NCI-H2227 treated with DMSO at 0.1 percent for 48 hours (cell line): Measurements from ENCODE around the gene CDC25C.

Experiments
- DNase-seq: peaks from one replicate; lab custom pipeline; 2025; lab: John Stamatoyannopoulos, UW

CDC25C gene

GRCh38 chr5:138275895-138276294, 55.7 kb downstream of the CDC25C start:
- DNase-seq: no peak

DNA sequence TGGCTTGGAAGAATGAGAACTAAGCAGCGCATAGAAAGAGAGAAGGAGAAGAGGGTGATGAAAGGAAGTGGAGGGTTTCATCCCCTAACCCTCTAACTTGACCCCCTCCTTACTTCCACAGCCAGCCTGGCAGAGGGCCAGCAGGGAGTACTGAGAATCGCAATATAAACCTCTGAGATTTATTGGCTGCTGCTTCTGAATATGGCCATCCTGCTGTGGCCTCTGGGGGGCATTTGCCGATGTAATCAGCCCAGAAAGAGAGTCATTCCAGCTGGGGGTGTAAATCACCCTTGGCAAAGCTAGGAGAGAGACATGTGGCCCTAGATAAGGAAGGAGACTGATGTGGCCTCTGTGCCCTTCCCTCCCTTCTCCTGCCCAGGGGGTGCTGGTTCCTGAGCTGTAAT, 56.2 kb downstream of the CDC25C start:
- no peak for DNase-seq

- DNase-seq: no peak
These were observed 57.3 kb downstream of the CDC25C start, which contains the start of gene GFRA3 for GRCh38 chr5:138274189-138274853. GFRA3 (minus strand) TSS chr5:138274621; CDS start chr5:138274424, 197 bp downstream.

DNA sequence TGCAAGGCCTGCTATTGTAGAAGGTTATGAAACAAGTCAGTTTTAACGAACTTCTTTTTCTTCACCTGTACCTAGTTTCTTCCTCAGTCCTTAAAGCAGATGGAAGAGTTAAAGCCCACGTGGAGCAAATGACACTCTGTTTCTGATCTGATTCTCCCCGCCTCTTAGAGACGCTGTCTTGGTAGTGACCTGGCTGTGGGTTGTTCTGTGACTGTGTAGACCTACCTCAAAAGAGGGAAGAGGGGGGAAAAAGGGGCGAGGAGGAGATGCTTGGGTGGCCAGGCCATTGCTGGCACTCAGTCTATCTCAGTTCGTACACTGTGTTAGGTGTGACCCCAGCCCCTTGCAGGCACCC, 57.8 kb downstream of the CDC25C start:
- no peak for DNase-seq

DNA sequence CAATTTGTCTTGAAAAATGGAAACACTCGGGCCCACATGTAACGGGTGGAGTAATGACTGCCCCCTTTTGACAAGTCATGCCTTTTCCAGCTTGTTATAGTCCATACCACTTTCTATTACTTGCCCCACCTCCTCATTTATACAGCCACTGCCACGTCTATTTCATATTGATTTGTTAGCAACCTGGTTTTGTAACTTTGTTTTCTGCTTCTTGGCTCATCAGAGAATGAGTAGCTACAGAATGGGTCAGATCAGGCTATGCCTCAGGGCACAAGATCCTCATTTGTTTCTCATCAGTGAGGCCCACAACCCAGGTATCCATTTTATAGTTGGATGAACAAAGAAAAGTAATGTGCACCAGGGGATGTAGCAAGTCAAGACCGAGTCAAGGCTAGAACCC, 58.9 kb downstream of the CDC25C start:
- DNase-seq: no peak

DNA sequence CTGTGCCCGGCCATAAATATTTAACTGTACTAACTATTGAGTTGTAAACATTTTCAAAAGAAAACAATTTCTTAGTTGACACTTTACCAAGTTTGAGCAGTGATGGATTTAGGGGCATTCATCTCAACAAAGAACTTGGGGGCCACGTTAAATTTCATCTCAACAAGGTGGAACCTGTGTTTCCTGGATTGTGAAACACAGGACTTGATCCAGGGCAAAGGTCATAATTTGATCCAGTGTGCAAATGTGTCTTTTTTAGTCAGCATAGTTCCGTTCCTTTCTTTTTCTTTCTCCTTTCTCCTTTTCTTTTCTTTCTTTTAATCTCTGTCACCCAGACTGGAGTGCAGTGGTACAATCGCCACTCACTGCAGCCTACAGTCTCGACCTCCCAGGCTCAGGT, 60.3 kb downstream of the CDC25C start:
- DNase-seq: no peak

GRCh38 chr5:138264183-138264582, 67.4 kb downstream of the CDC25C start:
- no peak for DNase-seq

DNA sequence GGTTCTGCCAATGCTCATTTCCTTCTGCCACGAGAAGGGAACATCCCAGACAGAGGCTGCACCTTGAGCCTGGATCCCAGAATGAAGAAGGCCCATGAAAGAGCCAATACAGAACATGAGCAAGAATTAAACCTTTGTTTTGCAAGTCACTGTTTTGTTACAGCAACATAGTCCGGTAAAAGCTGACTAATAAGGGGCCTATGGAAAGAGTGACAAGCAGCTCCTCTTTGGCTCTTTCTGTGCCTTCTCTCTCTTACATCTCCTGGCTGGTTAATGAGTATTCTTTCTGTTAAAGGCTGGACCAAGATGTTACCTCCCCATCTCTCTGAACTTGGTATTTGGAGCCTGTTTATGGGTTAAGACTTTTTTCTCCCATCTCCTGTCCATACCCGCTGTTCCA, 68.0 kb downstream of the CDC25C start:
- no peak for DNase-seq

DNA sequence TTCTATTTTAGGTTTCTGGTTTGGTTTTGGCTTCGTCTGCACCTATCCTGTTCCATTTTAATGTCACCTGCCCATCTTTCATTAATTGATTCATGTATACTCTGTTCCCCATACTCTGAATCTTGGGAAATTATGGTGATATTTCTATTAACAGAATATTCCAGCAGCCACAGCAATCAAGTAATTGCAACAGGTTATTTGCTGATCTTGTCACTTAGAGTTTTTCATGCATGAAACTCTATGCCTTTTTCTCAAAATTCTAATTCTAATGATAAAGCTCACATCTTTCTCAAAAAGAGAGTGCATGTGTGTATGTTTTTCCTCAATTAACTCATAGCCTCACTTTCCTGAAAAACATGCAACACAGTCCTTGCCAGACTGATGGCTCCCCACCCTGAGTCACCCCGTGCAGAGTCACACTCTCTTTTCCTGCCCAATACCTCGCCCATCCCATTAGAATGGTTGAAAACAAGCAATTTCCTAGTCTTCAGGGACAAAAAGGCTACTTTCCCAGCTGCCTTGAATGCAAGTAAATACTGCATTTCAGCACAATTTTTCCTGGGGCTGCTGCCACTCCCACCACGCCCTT, 72.8 kb downstream of the CDC25C start:
- DNase-seq: no peak

- no peak for DNase-seq
These were observed 74.0 kb downstream of the CDC25C start for GRCh38 chr5:138257583-138257982.

DNA sequence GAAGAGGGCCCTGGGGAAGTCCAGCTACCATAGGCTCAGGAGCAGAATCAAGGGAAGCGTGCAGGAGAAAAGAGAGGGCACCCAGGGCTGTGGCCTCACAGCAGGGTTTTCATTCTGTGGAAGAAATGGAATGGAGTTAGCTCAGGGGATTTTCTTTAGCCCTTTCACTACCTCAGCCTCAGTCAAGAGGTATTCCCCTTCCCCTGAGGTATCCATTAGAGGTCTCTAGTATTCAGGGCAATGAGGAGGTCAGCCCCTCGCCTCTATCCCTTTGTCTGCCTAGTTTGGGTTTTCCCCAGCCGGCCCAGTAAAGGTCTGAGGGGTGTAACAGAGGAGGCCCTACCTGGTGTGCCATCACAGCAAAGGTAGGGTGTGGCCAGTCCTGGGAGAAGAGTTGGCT, 78.7 kb downstream of the CDC25C start:
- no peak for DNase-seq

- DNase-seq: peak; percentile 11
These were observed 83.8 kb downstream of the CDC25C start for GRCh38 chr5:138247800-138248199.

DNA sequence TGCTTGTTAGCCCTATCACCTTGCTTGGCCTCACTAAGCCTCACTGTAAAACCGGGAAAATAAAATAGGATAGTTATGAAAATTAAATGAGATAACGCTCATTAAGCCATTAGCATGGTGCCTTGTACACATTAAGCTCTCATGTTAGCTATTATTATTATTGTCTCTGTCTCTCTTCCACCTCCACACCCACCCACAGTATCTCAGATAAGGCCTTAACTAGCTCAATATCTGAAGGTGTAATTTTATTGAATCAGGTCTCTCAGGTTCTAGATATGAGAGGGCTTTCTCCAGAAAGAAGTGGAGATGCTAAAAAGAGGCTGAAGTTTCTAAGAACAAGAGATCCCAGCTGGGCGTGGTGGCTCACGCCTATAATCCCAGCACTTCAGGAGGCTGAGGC, 84.8 kb downstream of the CDC25C start:
- DNase-seq: no peak

- no peak for DNase-seq
These were observed 85.3 kb downstream of the CDC25C start for GRCh38 chr5:138246334-138246733.

- DNase-seq: no peak
These were observed 85.9 kb downstream of the CDC25C start for GRCh38 chr5:138245717-138246116.

- no peak for DNase-seq
These were observed 87.8 kb downstream of the CDC25C start for GRCh38 chr5:138243794-138244193.

GRCh38 chr5:138241688-138242571, 89.7 kb downstream of the CDC25C start:
- no peak for DNase-seq

GRCh38 chr5:138240650-138241385, 90.8 kb downstream of the CDC25C start:
- no peak for DNase-seq

GRCh38 chr5:138238034-138238433, 93.6 kb downstream of the CDC25C start:
- DNase-seq: no peak
